HepG2 (cell line): ENCODE data around the gene PHYH. TPM values are rescaled to one million over a fixed set of nuclear protein-coding genes. Genes with fewer than 3 reads are reported as not detected.

ENCODE experiments used
- ADNP ChIP-seq: sonication (generic); formaldehyde crosslinking; IDR thresholded peaks from 2 replicates; pipeline ENCODE4 v1.4.0; 2020; ENCODE audit warnings: missing genetic modification reagents
- ASH2L ChIP-seq: fragments of 300-600, 200-600 bp; sonication (generic); IDR thresholded peaks from 2 replicates; pipeline ENCODE4 v1.7.0; 2017; ENCODE audit warnings: low read depth, mild to moderate bottlenecking, moderate library complexity, mixed read lengths, low read length; ENCODE audit not compliant: insufficient read length
- HDAC2 ChIP-seq: sonication (generic); formaldehyde crosslinking; IDR thresholded peaks from 2 replicates; pipeline ENCODE4 v1.4.0; 2020; ENCODE audit warnings: missing genetic modification reagents
- HHEX ChIP-seq: IDR thresholded peaks from 2 replicates; pipeline ENCODE4 v1.6.1; 2016; ENCODE audit warnings: control low read depth
- SNRNP70 ChIP-seq: fragments of 200-400 bp; formaldehyde crosslinking; IDR thresholded peaks from 2 replicates; pipeline ENCODE4 v1.6.1; 2017; ENCODE audit warnings: mild to moderate bottlenecking, low read depth, low read length, moderate library complexity
- TOE1 ChIP-seq: sonication (generic); formaldehyde crosslinking; IDR thresholded peaks from 2 replicates; pipeline ENCODE4 v1.4.0; 2020; ENCODE audit warnings: mild to moderate bottlenecking, missing genetic modification reagents
- ZNF232 ChIP-seq: sonication (generic); formaldehyde crosslinking; IDR thresholded peaks from 2 replicates; pipeline ENCODE4 v1.4.0; 2020; ENCODE audit warnings: missing genetic modification reagents, borderline replicate concordance
- ZNF251 ChIP-seq: sonication (generic); formaldehyde crosslinking; IDR thresholded peaks from 2 replicates; pipeline ENCODE4 v1.9.0; 2021; ENCODE audit warnings: mild to moderate bottlenecking, missing genetic modification reagents
- ZNF33A ChIP-seq: sonication (generic); formaldehyde crosslinking; IDR thresholded peaks from 2 replicates; pipeline ENCODE4 v1.5.1; 2020; ENCODE audit warnings: missing genetic modification reagents, mild to moderate bottlenecking, moderate library complexity, borderline replicate concordance
- ZNF644 ChIP-seq: IDR thresholded peaks from 2 replicates; pipeline ENCODE4 v1.6.1; 2016; ENCODE audit warnings: low read depth
- ZNF772 ChIP-seq: sonication (generic); formaldehyde crosslinking; IDR thresholded peaks from 2 replicates; pipeline ENCODE4 v1.5.0; 2020; ENCODE audit warnings: mild to moderate bottlenecking, missing genetic modification reagents
- polyA plus RNA-seq, 8 experiments: library from polyadenylated mRNA; depleted of rRNA in 3 of 8; stranded (reverse) in 7 of 8; unstranded in 1 of 8; fragments of >200 nt; fragmentation: Illumina TruSeq in 4 of 8; extraction: Trizol in 4 of 8; gene quantifications; 2 replicates each; pipeline versions ENCODE4 v1.2.1 to v1.2.3, GENCODE V29; 2011 to 2016; ENCODE audit warnings: low read depth in 4 of 8, missing spikeins in 1 of 8, mixed read lengths in 1 of 8; ENCODE audit not compliant: insufficient read depth in 1 of 8
- total RNA-seq, 5 experiments: library from RNA; depleted of rRNA; stranded (reverse); fragments of >200 nt; fragmentation: Illumina TruSeq; extraction: Trizol; gene quantifications; 2 replicates each; pipeline ENCODE4 v1.2.3, GENCODE V29; 2016; ENCODE audit warnings: low read depth in 1 of 5
- TF ChIP-seq, protein P1 (sequence below): sonication (generic); formaldehyde crosslinking; IDR thresholded peaks from 2 replicates; pipeline ENCODE4 v1.4.0; 2020; ENCODE audit warnings: missing genetic modification reagents
- TF ChIP-seq, protein P2 (sequence below): sonication (generic); formaldehyde crosslinking; IDR thresholded peaks from 2 replicates; pipeline ENCODE4 v1.5.1; 2020; ENCODE audit warnings: mild to moderate bottlenecking, missing genetic modification reagents, moderate library complexity
- TF ChIP-seq, protein P3 (sequence below): sonication (generic); formaldehyde crosslinking; IDR thresholded peaks from 2 replicates; pipeline ENCODE4 v1.5.0; 2020; ENCODE audit warnings: missing genetic modification reagents
- TF ChIP-seq, protein P4 (sequence below): sonication (generic); formaldehyde crosslinking; IDR thresholded peaks from 2 replicates; pipeline ENCODE4 v1.4.0; 2020; ENCODE audit warnings: missing genetic modification reagents, borderline replicate concordance
- TF ChIP-seq, protein P5 (sequence below): sonication (generic); formaldehyde crosslinking; IDR thresholded peaks from 2 replicates; pipeline ENCODE4 v1.4.0; 2020; ENCODE audit warnings: mild to moderate bottlenecking, missing genetic modification reagents

Gene PHYH
- total and polyA plus RNA-seq, 2 of the 13 experiments (the other 11 are each of a cell fraction or from before 2014, with no cell fraction given) = 27.2 to 34.5 TPM

DNA sequence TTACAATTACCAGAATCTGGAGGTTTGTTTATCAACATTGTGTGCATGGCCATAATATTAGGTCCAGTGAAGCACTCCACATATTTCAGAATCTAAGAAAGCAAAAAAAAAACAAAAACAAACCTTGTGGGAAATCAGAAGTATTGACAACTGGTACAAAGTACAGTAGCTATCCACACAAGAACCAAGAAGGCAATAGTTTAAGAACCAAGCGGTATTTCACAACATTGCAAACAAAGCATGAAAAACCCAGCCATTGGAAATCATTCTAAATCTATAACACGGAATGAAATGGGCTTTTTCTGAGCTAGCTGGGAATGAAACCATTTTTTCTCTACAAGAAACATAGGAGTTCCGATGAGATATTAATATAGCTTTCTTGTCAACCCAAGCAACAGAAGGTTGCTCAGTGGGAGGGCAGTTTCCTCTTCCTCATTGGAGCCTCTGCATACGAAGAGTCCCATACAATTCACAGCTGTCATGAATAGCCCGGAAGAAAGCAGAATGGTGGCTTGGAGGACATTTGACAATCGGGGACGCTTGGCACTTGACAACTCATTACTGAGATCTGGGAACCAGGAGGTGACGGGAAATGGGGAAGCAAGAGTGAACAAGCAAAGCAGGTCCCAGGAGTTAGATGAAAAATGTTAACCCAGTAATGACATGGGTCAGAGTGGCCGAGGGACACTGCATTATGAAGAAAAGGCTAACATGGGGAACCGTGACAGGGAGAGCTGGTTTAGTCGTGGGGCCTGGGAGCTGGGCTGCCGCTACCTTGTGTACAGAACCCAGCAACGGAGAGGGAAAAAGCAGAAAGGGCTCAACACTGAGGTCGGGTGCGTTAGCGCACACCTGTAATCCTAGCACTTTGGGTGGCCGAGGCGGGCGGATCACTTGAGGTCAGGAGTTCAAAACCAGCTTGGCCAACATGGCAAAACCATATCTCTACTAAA is 7.8 kb downstream of the PHYH start (continued):
- no peak for TF ChIP-seq ZNF772
- TF ChIP-seq ZNF232 (CRISPR knock-in tag) = no peak
- no peak for TF ChIP-seq SNRNP70
- TF ChIP-seq, protein P1, sequence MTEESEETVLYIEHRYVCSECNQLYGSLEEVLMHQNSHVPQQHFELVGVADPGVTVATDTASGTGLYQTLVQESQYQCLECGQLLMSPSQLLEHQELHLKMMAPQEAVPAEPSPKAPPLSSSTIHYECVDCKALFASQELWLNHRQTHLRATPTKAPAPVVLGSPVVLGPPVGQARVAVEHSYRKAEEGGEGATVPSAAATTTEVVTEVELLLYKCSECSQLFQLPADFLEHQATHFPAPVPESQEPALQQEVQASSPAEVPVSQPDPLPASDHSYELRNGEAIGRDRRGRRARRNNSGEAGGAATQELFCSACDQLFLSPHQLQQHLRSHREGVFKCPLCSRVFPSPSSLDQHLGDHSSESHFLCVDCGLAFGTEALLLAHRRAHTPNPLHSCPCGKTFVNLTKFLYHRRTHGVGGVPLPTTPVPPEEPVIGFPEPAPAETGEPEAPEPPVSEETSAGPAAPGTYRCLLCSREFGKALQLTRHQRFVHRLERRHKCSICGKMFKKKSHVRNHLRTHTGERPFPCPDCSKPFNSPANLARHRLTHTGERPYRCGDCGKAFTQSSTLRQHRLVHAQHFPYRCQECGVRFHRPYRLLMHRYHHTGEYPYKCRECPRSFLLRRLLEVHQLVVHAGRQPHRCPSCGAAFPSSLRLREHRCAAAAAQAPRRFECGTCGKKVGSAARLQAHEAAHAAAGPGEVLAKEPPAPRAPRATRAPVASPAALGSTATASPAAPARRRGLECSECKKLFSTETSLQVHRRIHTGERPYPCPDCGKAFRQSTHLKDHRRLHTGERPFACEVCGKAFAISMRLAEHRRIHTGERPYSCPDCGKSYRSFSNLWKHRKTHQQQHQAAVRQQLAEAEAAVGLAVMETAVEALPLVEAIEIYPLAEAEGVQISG (CRISPR knock-in tag) = 0 out of 2 replicates have a peak, but pooled peaks have one; percentile 12
- TF ChIP-seq ADNP = no peak
- TF ChIP-seq, protein P2, sequence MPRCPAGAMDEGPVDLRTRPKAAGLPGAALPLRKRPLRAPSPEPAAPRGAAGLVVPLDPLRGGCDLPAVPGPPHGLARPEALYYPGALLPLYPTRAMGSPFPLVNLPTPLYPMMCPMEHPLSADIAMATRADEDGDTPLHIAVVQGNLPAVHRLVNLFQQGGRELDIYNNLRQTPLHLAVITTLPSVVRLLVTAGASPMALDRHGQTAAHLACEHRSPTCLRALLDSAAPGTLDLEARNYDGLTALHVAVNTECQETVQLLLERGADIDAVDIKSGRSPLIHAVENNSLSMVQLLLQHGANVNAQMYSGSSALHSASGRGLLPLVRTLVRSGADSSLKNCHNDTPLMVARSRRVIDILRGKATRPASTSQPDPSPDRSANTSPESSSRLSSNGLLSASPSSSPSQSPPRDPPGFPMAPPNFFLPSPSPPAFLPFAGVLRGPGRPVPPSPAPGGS (CRISPR knock-in tag) = no peak
- peak; percentile 80 for TF ChIP-seq HDAC2 (CRISPR knock-in tag)
- TF ChIP-seq, protein P3, sequence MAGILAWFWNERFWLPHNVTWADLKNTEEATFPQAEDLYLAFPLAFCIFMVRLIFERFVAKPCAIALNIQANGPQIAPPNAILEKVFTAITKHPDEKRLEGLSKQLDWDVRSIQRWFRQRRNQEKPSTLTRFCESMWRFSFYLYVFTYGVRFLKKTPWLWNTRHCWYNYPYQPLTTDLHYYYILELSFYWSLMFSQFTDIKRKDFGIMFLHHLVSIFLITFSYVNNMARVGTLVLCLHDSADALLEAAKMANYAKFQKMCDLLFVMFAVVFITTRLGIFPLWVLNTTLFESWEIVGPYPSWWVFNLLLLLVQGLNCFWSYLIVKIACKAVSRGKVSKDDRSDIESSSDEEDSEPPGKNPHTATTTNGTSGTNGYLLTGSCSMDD (CRISPR knock-in tag) = no peak
- no peak for TF ChIP-seq HHEX (CRISPR knock-in tag)
- no peak for TF ChIP-seq TOE1
- TF ChIP-seq, protein P4, sequence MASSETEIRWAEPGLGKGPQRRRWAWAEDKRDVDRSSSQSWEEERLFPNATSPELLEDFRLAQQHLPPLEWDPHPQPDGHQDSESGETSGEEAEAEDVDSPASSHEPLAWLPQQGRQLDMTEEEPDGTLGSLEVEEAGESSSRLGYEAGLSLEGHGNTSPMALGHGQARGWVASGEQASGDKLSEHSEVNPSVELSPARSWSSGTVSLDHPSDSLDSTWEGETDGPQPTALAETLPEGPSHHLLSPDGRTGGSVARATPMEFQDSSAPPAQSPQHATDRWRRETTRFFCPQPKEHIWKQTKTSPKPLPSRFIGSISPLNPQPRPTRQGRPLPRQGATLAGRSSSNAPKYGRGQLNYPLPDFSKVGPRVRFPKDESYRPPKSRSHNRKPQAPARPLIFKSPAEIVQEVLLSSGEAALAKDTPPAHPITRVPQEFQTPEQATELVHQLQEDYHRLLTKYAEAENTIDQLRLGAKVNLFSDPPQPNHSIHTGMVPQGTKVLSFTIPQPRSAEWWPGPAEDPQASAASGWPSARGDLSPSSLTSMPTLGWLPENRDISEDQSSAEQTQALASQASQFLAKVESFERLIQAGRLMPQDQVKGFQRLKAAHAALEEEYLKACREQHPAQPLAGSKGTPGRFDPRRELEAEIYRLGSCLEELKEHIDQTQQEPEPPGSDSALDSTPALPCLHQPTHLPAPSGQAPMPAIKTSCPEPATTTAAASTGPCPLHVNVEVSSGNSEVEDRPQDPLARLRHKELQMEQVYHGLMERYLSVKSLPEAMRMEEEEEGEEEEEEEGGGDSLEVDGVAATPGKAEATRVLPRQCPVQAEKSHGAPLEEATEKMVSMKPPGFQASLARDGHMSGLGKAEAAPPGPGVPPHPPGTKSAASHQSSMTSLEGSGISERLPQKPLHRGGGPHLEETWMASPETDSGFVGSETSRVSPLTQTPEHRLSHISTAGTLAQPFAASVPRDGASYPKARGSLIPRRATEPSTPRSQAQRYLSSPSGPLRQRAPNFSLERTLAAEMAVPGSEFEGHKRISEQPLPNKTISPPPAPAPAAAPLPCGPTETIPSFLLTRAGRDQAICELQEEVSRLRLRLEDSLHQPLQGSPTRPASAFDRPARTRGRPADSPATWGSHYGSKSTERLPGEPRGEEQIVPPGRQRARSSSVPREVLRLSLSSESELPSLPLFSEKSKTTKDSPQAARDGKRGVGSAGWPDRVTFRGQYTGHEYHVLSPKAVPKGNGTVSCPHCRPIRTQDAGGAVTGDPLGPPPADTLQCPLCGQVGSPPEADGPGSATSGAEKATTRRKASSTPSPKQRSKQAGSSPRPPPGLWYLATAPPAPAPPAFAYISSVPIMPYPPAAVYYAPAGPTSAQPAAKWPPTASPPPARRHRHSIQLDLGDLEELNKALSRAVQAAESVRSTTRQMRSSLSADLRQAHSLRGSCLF (CRISPR knock-in tag) = no peak
- TF ChIP-seq ASH2L = no peak
- TF ChIP-seq, protein P5, sequence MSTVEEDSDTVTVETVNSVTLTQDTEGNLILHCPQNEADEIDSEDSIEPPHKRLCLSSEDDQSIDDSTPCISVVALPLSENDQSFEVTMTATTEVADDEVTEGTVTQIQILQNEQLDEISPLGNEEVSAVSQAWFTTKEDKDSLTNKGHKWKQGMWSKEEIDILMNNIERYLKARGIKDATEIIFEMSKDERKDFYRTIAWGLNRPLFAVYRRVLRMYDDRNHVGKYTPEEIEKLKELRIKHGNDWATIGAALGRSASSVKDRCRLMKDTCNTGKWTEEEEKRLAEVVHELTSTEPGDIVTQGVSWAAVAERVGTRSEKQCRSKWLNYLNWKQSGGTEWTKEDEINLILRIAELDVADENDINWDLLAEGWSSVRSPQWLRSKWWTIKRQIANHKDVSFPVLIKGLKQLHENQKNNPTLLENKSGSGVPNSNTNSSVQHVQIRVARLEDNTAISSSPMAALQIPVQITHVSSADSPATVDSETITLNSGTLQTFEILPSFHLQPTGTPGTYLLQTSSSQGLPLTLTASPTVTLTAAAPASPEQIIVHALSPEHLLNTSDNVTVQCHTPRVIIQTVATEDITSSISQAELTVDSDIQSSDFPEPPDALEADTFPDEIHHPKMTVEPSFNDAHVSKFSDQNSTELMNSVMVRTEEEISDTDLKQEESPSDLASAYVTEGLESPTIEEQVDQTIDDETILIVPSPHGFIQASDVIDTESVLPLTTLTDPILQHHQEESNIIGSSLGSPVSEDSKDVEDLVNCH (CRISPR knock-in tag) = no peak
- no peak for TF ChIP-seq ZNF644 (CRISPR knock-in tag)
- no peak for TF ChIP-seq ZNF33A
- TF ChIP-seq ZNF251 (CRISPR knock-in tag) = no peak
